ENCODE results near the gene VWF. TPM values are rescaled to one million over a fixed set of nuclear protein-coding genes. Genes with fewer than 3 reads are reported as not detected.

The VWF gene
- total and polyA plus RNA-seq, 2 experiments from 2014 or later: 0.42 to 0.56 TPM

DNA sequence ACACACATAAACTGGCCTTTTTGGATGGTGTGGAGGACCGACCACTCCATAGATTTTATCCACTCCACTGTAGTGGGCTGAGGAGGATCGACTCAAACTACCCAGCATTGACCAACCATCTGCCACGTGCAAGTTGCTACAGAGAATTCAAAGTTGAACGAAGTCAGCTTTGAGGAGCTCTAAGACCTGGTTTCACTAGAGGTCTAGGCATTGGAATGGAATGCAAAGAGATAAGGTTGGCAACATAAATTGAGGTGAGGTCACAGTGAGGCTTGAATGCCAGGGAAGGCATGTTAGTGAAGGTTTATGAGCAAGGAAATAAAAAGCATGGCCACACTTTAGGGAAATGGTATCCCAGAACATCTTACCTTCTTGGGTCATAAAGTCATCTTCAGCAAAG lies 14.5 kb downstream of the VWF start (continued):
- TF ChIP-seq JUNB (IDR thresholded peaks at IDR 0.05; ENCODE audit: unreplicated experiment) (no peak), STAT1 (IDR thresholded peaks at IDR 0.05; ENCODE audit: unreplicated experiment) (no peak), CREB1 (CRISPR knock-in tag; IDR thresholded peaks at IDR 0.05; ENCODE audit: low read depth) (no peak), CTCF (conservative IDR thresholded peaks at IDR 0.05; ENCODE audit: low read depth in 2 of 2) (no peak), REST (IDR thresholded peaks at IDR 0.05; ENCODE audit: unreplicated experiment) (no peak), EZH2 (IDR thresholded peaks at IDR 0.05; ENCODE audit: low read depth, unreplicated experiment) (no peak), ETS1 (IDR thresholded peaks at IDR 0.05) (no peak), EZH2phosphoT487 (IDR thresholded peaks at IDR 0.05; ENCODE audit: unreplicated experiment) (no peak), ZNF331 (CRISPR knock-in tag; IDR thresholded peaks at IDR 0.05; ENCODE audit: low read depth) (no peak), NANOG (IDR thresholded peaks at IDR 0.05; ENCODE audit: borderline replicate concordance) (no peak)

GRCh38 chr12:6106218-6106617 lies 18.3 kb downstream of the VWF start:
- no peaks in the 10 kb centered on the region for H3K4me1 Mint-ChIP-seq
- no peak overlapping the region for H3K27ac Mint-ChIP-seq
- Histone ChIP-seq H3K27me3 (ENCODE audit: insufficient read depth) (no peaks in the 10 kb centered on the region), H3K79me2 (replicated peaks; ENCODE audit: insufficient read depth) (no peaks in the 10 kb centered on the region), H3K27ac (ENCODE audit: low read depth) (no peak overlapping the region), H3F3A (replicated peaks; ENCODE audit: low read depth) (no peaks in the 10 kb centered on the region), H3K36me3 (ENCODE audit: insufficient read depth) (no peaks in the 10 kb centered on the region), H2AFZ (no peak overlapping the region), H3K9me2 (ENCODE audit: insufficient read depth) (peaks cover 8% of the 10 kb centered on the region; the same call in 1 of the 2 replicates), H3K4me3 (no peak overlapping the region), H3K4me2 (no peak overlapping the region), H3K4me1 (ENCODE audit: insufficient read depth) (no peaks in the 10 kb centered on the region), H4K20me1 (replicated peaks; ENCODE audit: insufficient read depth) (no peaks in the 10 kb centered on the region)
- H3K9me3 Mint-ChIP-seq: no peaks in the 10 kb centered on the region
- no peak overlapping the region for H3K4me3 Mint-ChIP-seq
- no peaks in the 10 kb centered on the region for H3K27me3 Mint-ChIP-seq (ENCODE audit: insufficient read depth, low read depth, poor library complexity)
- ATAC-seq (no peak), DNase-seq (ENCODE audit: low spot score) (no peak)
- no peaks in the 10 kb centered on the region for H3K36me3 Mint-ChIP-seq (ENCODE audit: low read depth)
- TF ChIP-seq EZH2phosphoT487 (IDR thresholded peaks at IDR 0.05; ENCODE audit: unreplicated experiment): no peak
- no peak for TF ChIP-seq REST (IDR thresholded peaks at IDR 0.05; ENCODE audit: unreplicated experiment)
- TF ChIP-seq STAT1 (IDR thresholded peaks at IDR 0.05; ENCODE audit: unreplicated experiment): no peak
- no peak for TF ChIP-seq EZH2 (IDR thresholded peaks at IDR 0.05; ENCODE audit: low read depth, unreplicated experiment)
- TF ChIP-seq NANOG (IDR thresholded peaks at IDR 0.05; ENCODE audit: borderline replicate concordance): no peak
